NB4 (cell line): Measurements from ENCODE around the gene GPR176.
A peak's percentile ranks its signal among the peaks of the same experiment; 100 is the strongest.

Experiments used
- DNase-seq: peaks from one replicate; pipeline ENCODE4 v3.0.0; 2010; ENCODE audit warnings: low read depth
- H3K4me3 ChIP-seq: one replicate; pipeline ENCODE4 v1.5.1; 2011; ENCODE audit warnings: mild to moderate bottlenecking, low read depth, low read length, moderate library complexity
- CTCF ChIP-seq: IDR thresholded peaks from one replicate; pipeline ENCODE4 v1.5.1; 2012; ENCODE audit warnings: low read depth, low read length
- MAX ChIP-seq: IDR thresholded peaks from 2 replicates; pipeline ENCODE4 v1.6.1; 2011; ENCODE audit warnings: low read depth, low read length
- MYC ChIP-seq: IDR thresholded peaks from 2 replicates; pipeline ENCODE4 v1.6.1; 2011; ENCODE audit warnings: low read depth, low read length
- POLR2A ChIP-seq: IDR thresholded peaks from 2 replicates; pipeline ENCODE4 v1.6.1; 2011; ENCODE audit warnings: mild to moderate bottlenecking; ENCODE audit not compliant: insufficient read length; ENCODE audit errors: extremely low read depth

Gene GPR176

DNA sequence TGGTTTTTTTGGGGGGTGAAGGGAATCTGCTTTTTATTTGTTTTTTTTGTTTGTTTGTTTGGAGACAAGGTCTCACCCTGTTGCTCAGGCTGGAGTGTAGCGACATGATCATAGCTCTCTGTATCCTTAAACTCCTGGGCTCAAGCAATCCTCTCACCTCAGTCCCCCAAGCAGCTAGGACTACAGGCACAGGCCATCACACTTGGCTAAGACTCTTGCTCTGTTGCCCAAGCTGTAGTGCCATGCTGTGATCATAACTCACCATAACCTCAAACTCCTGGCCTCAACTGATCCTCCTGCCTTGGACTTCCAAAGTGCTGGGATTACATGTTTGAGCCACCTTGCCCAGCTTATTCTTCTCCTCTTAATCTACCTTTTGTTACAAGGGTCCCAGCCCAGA lies 31.8 kb downstream of the GPR176 start:
- H3K4me3 ChIP-seq, result no peak overlapping the region
- no peak for DNase-seq
- TF ChIP-seq MYC (no peak), MAX (no peak), POLR2A (no peak), CTCF (no peak)

DNA sequence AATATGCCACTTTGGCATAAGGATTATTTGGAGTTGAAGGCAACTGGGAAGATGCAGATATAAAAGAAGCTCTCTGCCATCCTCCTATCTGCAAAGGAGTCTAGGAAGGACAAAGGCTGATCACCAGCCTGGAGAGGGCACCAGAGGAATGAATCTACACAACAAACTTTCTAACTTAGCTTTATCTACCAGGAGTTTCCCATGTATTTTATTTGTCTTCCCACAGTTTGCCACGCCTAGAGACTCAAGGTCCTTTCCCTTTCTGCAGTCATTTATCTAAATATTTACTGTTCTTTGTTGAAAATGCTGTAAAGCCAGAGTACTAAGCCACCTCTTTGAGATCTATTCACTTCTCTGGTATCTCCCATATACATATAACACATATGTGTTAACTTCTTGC lies 32.2 kb downstream of the GPR176 start:
- TF ChIP-seq CTCF (peak; percentile 44), MAX (no peak), MYC (no peak), POLR2A (no peak)
- peak; percentile 44 for DNase-seq
- H3K4me3 ChIP-seq, result no peak overlapping the region

GRCh38 chr15:39887211-39887610 lies 32.9 kb downstream of the GPR176 start:
- no peak overlapping the region for H3K4me3 ChIP-seq
- no peak for TF ChIP-seq POLR2A
- TF ChIP-seq MYC, result no peak
- no peak for TF ChIP-seq MAX
- no peak for TF ChIP-seq CTCF
- DNase-seq, result no peak

DNA sequence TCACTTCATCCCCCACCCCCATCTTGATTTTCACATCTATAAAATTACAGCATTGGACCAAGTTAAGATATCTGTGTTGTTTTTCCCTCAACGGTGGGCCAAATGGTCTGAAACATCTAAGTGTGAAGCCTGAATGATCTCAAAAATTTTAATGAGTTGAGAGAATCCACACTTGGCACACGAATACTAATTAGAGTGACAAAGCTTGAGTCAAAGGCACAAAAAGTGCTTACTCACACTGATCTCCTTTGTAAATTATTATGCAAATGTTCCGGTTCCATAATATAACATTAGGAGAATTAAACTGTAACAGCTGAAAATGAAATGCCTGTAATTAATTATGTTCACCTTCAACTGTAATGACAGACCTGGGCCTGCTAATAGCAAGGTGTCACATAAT lies 33.6 kb downstream of the GPR176 start:
- TF ChIP-seq MAX (no peak), MYC (no peak), POLR2A (no peak), CTCF (no peak)
- H3K4me3 ChIP-seq, result no peak overlapping the region
- DNase-seq, result no peak

DNA sequence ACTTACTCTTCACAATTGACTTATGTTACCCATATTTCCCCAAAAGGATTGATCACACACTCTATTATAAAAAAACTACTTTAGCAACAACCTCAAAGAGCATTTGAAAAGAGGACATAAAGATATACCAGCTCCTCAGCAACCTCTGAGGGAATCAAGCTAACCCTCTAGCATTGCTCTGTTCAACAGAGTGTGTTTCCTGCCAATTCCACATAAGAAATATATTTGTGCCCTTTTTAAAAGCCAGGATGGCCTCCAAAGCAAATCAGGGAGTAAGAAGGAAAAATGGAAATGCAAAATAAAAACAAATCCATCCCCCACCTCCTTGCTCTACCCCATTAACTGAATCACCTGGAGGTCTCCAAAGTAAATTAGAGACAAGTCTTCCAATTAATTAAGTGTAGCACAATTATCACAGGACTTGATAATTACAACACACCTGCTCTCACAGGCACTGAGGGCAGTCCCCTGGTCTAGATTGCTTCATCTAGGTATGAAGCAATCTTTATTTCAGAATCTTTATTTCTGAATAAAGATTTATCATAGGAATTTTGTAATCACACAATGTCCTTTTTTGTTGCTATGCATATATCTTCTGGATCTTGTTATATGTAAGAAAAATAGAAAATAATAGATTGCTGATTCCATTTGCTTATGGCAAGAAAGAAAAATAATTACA lies 34.8 kb downstream of the GPR176 start:
- no peak overlapping the region for H3K4me3 ChIP-seq
- DNase-seq, result no peak
- no peak for TF ChIP-seq MAX
- no peak for TF ChIP-seq POLR2A

- no peak for DNase-seq
- TF ChIP-seq MYC (no peak), CTCF (no peak), MAX (no peak), POLR2A (no peak)
- H3K4me3 ChIP-seq, result no peak overlapping the region
Measured at GRCh38 chr15:39884351-39884750, 35.7 kb downstream of the GPR176 start.
